Stimulated activated CD4-positive, alpha-beta T cell treated with anti-CD3 and anti-CD28 coated beads, Interleukin-15, amount 100 ng/mL, for 1 hour (primary cell): ENCODE results near the gene ATP2B3.

Source experiments
- DNase-seq, 2 donors: peaks; one replicate each; pipeline ENCODE4 v3.0.0-alpha.2; 2020; ENCODE audit warnings: low read depth in 1 of 2, low spot score in 1 of 2

Gene ATP2B3

GRCh38 chrX:153530411-153531129 is 13.1 kb downstream of the ATP2B3 start:
- DNase-seq, result no peak

GRCh38 chrX:153533091-153533490 is 15.6 kb downstream of the ATP2B3 start:
- no peak for DNase-seq

- no peak for DNase-seq
These were observed 19.6 kb downstream of the ATP2B3 start for GRCh38 chrX:153537080-153537479.

- DNase-seq, result no peak
These were observed 20.3 kb downstream of the ATP2B3 start for GRCh38 chrX:153537526-153538295.

GRCh38 chrX:153538424-153538823 is 21.0 kb downstream of the ATP2B3 start:
- no peak for DNase-seq

GRCh38 chrX:153539171-153539978 is 21.9 kb downstream of the ATP2B3 start:
- DNase-seq, result peak; percentile 22 to 30

GRCh38 chrX:153539979-153540358 is 22.5 kb downstream of the ATP2B3 start:
- DNase-seq, result no peak

- no peak for DNase-seq
These were observed 27.3 kb downstream of the ATP2B3 start for GRCh38 chrX:153544727-153545126.

GRCh38 chrX:153546386-153546785 is 28.9 kb downstream of the ATP2B3 start:
- no peak for DNase-seq

- DNase-seq, result no peak
These were observed 29.8 kb downstream of the ATP2B3 start for GRCh38 chrX:153547195-153547594.

GRCh38 chrX:153549231-153549630 is 31.8 kb downstream of the ATP2B3 start:
- DNase-seq, result no peak

- no peak for DNase-seq
These were observed 32.4 kb downstream of the ATP2B3 start for GRCh38 chrX:153549807-153550206.

- no peak for DNase-seq
These were observed 33.7 kb downstream of the ATP2B3 start for GRCh38 chrX:153551135-153551534.

- peak; percentile 17 to 47 for DNase-seq
These were observed 37.2 kb downstream of the ATP2B3 start for GRCh38 chrX:153554519-153555167.

- DNase-seq, result no peak
These were observed 39.3 kb downstream of the ATP2B3 start for GRCh38 chrX:153556767-153557166.

- DNase-seq, result no peak
These were observed 40.3 kb downstream of the ATP2B3 start for GRCh38 chrX:153557618-153558355.

GRCh38 chrX:153560000-153560399 is 42.6 kb downstream of the ATP2B3 start:
- no peak for DNase-seq

GRCh38 chrX:153560466-153560865 is 43.0 kb downstream of the ATP2B3 start:
- DNase-seq, result no peak

GRCh38 chrX:153561337-153561736 is 43.9 kb downstream of the ATP2B3 start:
- DNase-seq, result no peak

GRCh38 chrX:153562546-153562945 is 45.1 kb downstream of the ATP2B3 start:
- no peak for DNase-seq
